Neuron (in vitro differentiated cells): ENCODE results near the gene ALDH1A3.
"Not testable (repeated sequence)": the region's sequence is repeated elsewhere in the genome, so short reads cannot be mapped to it uniquely, and the experiment has no call there.

ENCODE experiments used
- H2AFZ ChIP-seq: one replicate; pipeline ENCODE4 v1.6.1; 2013; ENCODE audit warnings: low read depth, mild to moderate bottlenecking, inconsistent platforms, low read length, moderate library complexity
- H3K27me3 ChIP-seq: one replicate; pipeline ENCODE4 v1.6.1; 2013; ENCODE audit warnings: low read length; ENCODE audit not compliant: insufficient read depth
- H3K36me3 ChIP-seq: one replicate; pipeline ENCODE4 v1.6.1; 2013; ENCODE audit warnings: low read length; ENCODE audit not compliant: insufficient read depth
- H3K4me1 ChIP-seq: one replicate; pipeline ENCODE4 v1.6.1; 2013; ENCODE audit warnings: low read length; ENCODE audit not compliant: insufficient read depth
- H3K4me3 ChIP-seq: 2 replicates; pipeline ENCODE4 v1.5.1; 2013; ENCODE audit warnings: mild to moderate bottlenecking, low read length, moderate library complexity
- H3K9me3 ChIP-seq: one replicate; pipeline ENCODE4 v1.6.1; 2013; ENCODE audit warnings: low read length

The ALDH1A3 gene

DNA sequence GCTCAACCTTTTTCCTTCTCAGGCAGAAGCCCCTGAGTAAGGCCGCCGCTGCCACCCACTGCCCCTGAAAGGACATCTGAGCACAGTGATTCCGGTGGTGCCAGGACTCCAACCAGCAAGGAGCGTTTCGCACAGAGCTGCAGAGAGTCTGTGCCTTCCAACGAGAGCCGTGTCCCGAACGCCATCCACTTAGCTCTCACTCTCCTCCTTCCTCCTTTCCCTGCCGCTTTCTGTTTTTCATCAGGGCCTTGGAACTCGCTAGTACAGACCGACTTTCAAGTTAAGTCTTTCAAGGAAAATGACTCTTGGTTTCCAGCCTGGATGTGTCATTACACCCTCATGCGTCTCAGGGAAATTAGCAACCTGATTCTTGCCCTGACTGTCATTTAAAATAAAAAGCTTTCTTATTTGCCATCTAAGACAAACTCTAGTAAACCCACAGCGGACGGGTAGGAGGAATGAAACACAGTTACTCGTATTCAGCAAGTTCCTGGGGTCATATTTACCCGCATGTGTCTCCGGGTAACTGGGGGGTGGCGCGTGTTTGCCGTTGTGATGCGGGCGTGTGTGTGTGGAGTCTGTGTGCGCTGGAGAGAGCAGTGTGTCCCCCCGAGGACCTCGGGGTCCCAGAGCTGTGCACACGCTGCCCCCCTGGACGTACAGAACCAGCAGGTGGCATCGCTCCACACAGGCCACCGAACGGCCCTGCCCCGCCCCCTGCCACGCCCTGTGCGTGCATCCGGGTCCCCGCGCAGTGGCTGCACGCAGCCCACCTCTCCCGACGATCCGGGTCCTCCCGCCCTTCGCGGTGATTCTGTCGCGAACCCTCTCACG, 30.4 kb upstream of the ALDH1A3 start:
- no peak overlapping the region for H3K4me3 ChIP-seq

DNA sequence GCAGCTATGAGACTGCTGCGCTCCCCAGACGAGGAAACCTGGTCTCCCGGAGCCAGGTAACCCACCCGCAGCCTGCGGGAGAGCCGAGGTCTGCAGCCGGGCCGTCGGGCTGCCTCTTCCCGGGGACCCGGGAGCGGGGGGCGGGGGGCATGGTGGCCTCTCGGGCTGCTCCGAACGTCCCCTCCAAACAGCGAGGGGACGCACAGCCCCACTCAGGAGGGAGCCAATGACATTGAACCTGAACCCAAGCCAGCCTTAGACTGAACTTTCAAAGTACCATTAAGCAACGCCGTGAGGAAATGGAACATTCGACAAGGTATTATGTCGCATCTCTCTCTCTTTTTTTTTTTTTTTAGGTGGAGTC, 29.8 kb upstream of the ALDH1A3 start:
- H3K4me1 ChIP-seq = no peaks in the 10 kb centered on the region

More for the DNA sequence above, 30.4 kb upstream of the ALDH1A3 start:
- Histone ChIP-seq H3K4me1 (no peaks in the 10 kb centered on the region), H2AFZ (no peak overlapping the region), H3K27me3 (no peaks in the 10 kb centered on the region), H3K36me3 (no peaks in the 10 kb centered on the region), H3K9me3 (no peaks in the 10 kb centered on the region)

DNA sequence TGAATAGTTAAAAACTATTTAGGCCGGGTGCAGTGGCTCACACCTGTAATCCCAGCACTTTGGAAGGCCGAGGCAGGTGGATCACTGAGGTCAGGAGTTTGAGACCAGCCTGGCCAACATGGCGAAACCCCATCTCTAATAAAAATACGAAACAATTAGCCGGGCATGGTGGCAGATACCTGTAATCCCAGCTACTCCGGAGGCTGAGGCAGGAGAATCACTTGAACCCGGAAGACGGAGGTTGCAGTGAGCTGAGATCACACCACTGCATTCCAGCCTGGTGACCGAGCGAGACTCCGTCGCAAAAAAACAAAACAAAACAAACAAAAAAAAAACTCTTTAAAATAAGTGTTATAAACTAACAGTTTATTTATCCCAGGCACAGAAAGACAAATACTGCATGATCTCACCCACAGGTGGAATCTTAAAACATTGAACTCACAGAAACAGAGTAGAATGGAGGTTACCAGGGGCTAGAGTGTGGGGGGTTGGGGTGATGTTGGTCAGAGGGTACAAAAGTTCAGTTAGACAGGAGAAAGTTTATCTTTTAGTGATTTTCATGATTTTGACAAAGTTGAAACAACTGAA, 28.1 kb upstream of the ALDH1A3 start:
- H3K9me3 ChIP-seq, H3K36me3 ChIP-seq, H3K4me1 ChIP-seq, H3K27me3 ChIP-seq, H3K4me3 ChIP-seq, H2AFZ ChIP-seq: not testable (repeated sequence)

More for the DNA sequence above, 29.8 kb upstream of the ALDH1A3 start:
- H3K4me3 ChIP-seq = no peak overlapping the region
- no peaks in the 10 kb centered on the region for H3K36me3 ChIP-seq
- no peak overlapping the region for H2AFZ ChIP-seq
- no peaks in the 10 kb centered on the region for H3K9me3 ChIP-seq
- no peaks in the 10 kb centered on the region for H3K27me3 ChIP-seq

DNA sequence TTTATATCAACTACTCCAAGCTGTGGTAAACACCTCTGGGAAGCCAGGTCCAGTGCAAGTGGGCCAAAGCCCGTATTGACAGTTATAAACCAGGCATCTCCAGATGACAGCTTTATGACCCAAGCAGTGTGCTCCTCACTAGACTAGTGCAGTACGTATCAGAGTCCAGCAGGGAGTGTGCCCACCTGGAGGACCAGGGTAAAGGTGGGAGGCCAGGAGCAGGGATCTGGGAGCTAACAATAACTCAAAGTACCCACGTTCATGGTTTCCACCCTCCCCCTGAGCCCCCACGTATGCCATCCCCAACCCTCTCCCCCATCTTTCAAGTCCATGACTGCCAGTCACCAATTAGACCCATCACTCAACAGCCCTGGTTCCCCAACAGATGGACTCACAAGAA, 27.0 kb upstream of the ALDH1A3 start:
- Histone ChIP-seq H3K27me3 (no peaks in the 10 kb centered on the region), H3K4me1 (no peaks in the 10 kb centered on the region), H2AFZ (no peak overlapping the region), H3K9me3 (no peaks in the 10 kb centered on the region), H3K4me3 (no peak overlapping the region), H3K36me3 (no peaks in the 10 kb centered on the region)

DNA sequence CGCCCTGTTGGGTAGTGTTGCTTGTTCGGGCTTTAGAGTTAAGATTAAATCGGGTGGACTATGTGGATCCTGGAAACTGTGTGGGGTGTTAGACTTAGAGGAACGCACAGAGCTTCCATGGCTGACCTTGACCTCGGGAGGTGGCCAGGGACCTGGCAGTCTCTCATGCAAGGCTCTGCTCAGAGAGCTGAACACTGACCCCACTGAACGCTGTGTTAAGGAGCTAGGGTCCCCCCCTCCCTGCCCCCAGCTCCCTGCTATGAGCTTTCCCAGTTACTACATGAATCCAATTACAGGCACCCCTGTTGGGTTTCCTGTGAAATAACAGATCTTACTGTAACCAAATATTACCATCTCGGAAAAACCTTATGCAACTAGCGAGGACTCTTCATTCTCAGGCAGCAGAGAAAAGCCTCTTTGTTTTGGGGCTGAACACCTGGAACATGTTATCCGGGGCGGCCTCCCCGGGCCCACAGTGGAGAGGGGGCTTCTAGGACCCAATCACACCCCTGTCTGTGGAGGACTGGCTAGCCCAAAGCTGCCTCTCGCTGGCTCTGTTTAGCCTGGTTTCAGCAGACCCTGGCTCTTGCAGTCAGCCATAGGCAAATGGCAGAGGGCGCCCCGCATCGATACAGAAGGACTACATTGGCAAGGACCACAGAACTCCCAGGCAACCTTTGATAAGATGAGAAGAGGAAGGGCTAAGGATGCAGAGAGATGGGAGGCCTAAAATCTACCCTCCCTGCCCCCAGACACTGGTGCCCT, 25.8 kb upstream of the ALDH1A3 start:
- Histone ChIP-seq H2AFZ (no peak overlapping the region), H3K4me3 (no peak overlapping the region), H3K4me1 (no peaks in the 10 kb centered on the region), H3K27me3 (no peaks in the 10 kb centered on the region), H3K36me3 (no peaks in the 10 kb centered on the region), H3K9me3 (no peaks in the 10 kb centered on the region)

DNA sequence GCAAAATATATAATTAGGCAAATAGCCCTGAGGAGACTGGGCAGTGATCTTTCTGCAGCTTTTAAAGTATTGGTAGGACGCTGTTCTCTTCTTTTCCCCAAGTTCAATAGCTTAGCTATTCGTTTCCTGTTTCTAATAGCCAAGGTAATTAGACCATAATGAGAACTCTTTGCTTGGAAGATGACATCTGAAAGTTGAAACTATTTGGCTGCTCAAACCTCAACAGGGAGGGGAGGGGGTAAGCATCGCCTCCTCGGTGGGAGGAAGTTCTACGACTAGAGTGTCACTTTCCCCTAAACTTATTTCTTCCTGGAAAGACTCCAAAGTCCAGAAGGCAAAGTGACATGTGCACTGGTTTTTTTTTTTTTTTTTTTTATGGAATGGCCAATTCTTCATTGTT, 22.8 kb upstream of the ALDH1A3 start:
- Histone ChIP-seq H3K9me3 (peaks cover 2% of the 10 kb centered on the region), H3K36me3 (no peaks in the 10 kb centered on the region), H3K4me1 (no peaks in the 10 kb centered on the region)

DNA sequence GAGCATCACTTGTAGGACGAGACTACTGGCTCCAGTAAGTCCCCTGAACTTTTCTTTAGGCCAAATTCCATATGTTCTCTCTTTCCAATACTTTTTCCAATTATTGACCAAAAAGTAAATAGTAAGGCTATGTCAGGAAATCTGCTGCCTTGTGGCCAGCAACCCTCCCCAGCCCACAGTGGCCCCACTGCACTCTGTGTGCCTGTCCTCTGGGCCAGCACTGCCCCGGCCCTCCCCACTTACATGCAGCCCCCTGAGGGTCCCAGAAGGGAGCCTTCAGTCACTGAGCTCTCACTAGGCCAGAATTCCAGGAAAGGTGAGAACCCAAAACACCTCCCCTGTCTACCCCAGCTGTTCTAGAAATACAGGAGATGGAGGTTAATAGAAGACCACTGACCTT, 21.3 kb upstream of the ALDH1A3 start:
- Histone ChIP-seq H2AFZ (no peak overlapping the region), H3K4me1 (no peaks in the 10 kb centered on the region), H3K36me3 (no peaks in the 10 kb centered on the region), H3K9me3 (peaks cover 2% of the 10 kb centered on the region), H3K27me3 (no peaks in the 10 kb centered on the region), H3K4me3 (no peak overlapping the region)

More for the DNA sequence above, 22.8 kb upstream of the ALDH1A3 start:
- no peak overlapping the region for H3K4me3 ChIP-seq
- H2AFZ ChIP-seq = no peak overlapping the region
- no peaks in the 10 kb centered on the region for H3K27me3 ChIP-seq

DNA sequence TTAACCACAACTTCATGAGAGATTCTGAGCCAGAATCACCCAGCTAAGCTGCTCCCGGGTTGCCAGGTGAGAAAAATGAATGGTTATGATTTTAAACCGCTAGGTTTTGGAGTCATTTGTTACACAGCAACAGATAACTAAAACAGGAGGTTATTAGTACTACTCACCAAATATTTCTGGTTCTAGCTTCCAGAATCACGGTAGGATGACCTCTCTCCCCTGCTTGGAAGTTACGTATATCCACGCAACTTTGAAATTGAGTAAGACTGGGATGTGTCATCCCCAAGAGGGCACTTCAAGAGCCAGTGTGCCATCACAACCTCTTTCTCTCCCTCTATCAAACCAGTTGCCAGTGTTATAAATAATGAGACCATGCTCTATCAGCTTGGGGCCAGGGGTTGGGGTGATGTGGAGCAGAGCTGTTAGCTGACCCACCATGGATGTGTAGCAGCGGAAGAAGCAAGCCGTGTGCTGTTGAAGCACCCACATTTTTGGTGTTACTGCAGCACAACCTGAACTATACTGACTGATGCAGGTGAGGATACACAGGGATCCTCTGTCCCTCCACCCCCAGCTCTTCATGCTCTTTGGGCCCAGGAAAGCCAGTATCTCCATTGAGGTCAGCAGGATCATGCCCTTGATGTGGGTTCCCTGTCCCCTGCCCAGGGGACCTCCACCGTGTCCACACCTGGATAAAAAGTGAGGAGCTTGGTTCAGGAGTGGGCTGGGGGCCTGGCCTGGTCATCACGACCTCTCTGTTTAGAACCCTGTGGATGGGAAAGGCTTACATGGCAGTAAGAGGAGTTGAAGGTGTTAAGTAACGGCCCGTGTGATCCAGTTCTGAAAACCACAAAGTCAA, 19.4 kb upstream of the ALDH1A3 start:
- no peak overlapping the region for H2AFZ ChIP-seq
- no peaks in the 10 kb centered on the region for H3K27me3 ChIP-seq
- H3K36me3 ChIP-seq = no peaks in the 10 kb centered on the region
- H3K4me3 ChIP-seq = no peak overlapping the region
- peaks cover 2% of the 10 kb centered on the region for H3K9me3 ChIP-seq
- no peaks in the 10 kb centered on the region for H3K4me1 ChIP-seq

DNA sequence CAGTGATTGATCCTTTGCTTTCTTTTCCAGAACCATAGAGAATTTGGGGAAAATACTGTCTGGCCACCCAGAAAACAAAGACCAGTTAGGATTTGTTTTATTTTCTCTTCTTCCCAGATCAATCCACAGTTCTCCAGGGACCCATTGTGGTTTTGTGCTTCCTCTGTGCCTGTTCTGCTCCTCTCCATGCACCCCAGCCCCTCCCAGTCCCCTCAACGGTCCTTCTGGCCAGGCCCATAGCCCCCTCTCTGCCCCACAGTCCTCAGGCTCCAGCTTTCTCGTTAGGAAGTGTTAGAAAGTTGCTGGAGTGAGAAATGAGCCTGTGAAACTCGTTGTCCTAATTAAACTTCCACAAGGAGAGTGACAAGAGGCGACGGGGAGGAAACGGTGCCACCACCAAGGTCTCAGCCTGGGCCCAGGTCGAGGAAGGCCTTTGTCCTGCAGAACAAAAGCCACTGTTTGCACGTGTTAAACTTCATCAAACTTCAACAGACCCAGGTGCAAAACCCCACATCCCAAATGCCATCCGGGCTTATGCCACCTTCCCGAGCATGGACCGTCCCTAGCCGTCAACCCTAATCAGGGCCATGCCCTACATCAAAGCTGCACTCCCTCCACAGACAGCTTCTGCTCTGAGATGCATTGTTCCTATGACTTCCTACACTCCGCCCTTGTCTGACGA, 18.7 kb upstream of the ALDH1A3 start:
- H3K36me3 ChIP-seq = no peaks in the 10 kb centered on the region
- no peak overlapping the region for H3K4me3 ChIP-seq
- H2AFZ ChIP-seq = no peak overlapping the region
- no peaks in the 10 kb centered on the region for H3K4me1 ChIP-seq
- H3K9me3 ChIP-seq = peaks cover 2% of the 10 kb centered on the region
- H3K27me3 ChIP-seq = no peaks in the 10 kb centered on the region

DNA sequence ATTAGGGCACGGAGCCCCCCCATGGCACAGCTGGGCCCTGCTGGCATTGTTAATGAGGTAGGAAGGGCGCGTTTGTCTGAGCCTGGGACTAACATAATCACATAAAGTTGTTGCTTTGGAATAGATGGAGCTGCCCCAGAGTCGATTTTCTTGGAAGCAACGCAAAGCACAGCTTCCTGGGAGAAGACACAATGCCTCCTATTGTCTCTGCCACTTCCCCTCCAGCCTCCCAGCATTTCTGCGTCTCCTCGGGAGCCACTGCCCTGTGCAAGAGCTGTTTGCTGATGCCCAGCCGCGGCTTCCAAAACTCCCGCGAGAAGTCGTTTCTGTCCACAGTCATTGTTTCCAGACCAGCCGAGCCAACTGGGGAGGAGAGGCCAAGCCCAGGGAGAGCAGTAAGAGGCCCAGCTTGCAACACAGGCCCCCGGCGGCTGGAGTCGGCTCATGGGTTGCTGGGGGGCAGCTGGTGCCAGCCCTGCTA, 18.1 kb upstream of the ALDH1A3 start:
- Histone ChIP-seq H3K27me3 (no peaks in the 10 kb centered on the region), H3K9me3 (peaks cover 2% of the 10 kb centered on the region), H3K4me3 (no peak overlapping the region), H3K36me3 (no peaks in the 10 kb centered on the region), H2AFZ (no peak overlapping the region), H3K4me1 (no peaks in the 10 kb centered on the region)

DNA sequence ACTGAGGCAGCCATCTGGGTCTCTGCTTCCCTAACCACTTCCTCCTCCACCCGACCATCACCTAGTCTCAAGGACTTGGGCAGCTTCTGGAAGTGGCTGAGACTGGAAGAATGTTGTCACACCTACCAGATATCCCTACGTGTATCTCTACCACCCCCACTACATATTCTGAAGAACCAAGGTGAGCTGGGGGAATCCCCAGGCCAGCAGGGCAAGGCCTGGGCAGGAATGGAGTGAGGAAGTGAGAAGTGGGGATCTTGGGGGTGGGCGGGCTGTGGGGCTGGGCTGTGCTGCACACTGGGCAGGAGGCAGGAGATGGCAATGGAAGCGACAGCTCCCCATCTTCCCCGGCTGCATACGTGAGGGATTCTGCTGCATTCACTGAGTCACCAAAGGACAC, 17.5 kb upstream of the ALDH1A3 start:
- H3K27me3 ChIP-seq = no peaks in the 10 kb centered on the region

DNA sequence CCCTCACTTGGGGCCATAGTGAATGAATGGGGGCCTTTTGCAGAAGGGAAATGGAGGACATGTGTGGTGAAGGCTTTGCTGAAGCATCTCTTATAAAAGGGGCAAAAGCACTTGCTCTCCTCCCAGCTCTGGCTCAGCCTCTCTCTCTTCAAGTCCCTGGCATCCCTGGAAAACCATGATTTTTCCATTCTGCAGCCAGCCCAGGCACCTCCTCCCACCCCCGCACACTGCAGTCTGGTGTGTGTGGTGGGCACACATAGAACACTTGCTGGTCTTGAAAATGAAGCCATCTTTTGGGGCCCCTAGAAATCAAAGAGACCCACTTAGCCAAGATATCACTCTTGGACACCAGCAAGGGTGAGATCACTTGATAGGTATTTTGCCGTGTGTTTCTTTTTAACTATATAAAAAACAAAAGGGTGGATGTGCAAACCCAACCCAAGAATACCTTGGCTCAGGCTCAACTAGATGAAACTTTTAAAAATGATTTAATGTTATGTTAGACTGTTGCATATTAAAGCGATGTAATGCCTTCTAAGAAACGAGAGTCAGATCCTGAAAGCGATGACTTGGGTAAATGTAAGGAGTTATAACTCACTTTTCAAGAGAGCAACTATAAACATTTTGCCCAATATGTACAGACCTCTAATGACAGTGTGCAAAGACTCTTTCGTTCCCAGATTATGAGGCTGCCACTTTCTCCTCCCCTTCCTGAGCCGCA, 16.4 kb upstream of the ALDH1A3 start:
- Histone ChIP-seq H3K4me1 (no peaks in the 10 kb centered on the region), H3K4me3 (no peak overlapping the region), H3K27me3 (no peaks in the 10 kb centered on the region), H3K9me3 (peaks cover 2% of the 10 kb centered on the region), H3K36me3 (no peaks in the 10 kb centered on the region), H2AFZ (no peak overlapping the region)

More for the DNA sequence above, 17.5 kb upstream of the ALDH1A3 start:
- H3K4me3 ChIP-seq = no peak overlapping the region
- H2AFZ ChIP-seq = no peak overlapping the region
- H3K4me1 ChIP-seq = no peaks in the 10 kb centered on the region
- peaks cover 2% of the 10 kb centered on the region for H3K9me3 ChIP-seq
- no peaks in the 10 kb centered on the region for H3K36me3 ChIP-seq
